HG03378 (cell line): Measurements from ENCODE around the gene CLASRP.
A peak's percentile ranks its signal among the peaks of the same experiment; 100 is the strongest.

Experiments used
- ATAC-seq: cut with Tn5 transposase; IDR thresholded peaks from one replicate; pipeline ENCODE4 v1.9.1; 2021; ENCODE audit warnings: mild to moderate bottlenecking, moderate library complexity; ENCODE audit not compliant: unreplicated experiment

The CLASRP gene

GRCh38 chr19:45020071-45020470 is 18.8 kb upstream of the CLASRP start:
- no peak for ATAC-seq

GRCh38 chr19:45021971-45022370 is 16.9 kb upstream of the CLASRP start:
- no peak for ATAC-seq

GRCh38 chr19:45023048-45023447 is 15.8 kb upstream of the CLASRP start:
- no peak for ATAC-seq

GRCh38 chr19:45025264-45025663 is 13.6 kb upstream of the CLASRP start:
- no peak for ATAC-seq

DNA sequence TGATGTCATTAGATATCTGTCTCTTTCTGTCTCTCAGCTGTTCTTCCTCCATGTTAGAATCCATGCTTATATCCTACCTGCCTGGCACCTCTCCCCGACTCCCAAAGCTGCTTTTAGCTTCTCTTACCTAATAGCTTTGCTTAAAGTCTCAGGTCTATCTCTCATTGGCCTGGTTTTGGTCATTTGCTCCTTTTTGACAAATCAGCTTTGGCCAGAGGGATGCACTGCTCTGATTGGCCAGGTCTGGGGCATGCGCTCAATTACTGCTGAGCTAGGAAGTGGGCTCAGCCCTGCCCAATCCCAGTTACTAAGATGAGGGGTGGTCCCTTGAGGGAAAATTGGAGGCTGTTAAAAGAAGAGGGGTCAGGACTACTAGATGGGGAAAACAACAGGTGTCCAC is 11.5 kb upstream of the CLASRP start:
- no peak for ATAC-seq

DNA sequence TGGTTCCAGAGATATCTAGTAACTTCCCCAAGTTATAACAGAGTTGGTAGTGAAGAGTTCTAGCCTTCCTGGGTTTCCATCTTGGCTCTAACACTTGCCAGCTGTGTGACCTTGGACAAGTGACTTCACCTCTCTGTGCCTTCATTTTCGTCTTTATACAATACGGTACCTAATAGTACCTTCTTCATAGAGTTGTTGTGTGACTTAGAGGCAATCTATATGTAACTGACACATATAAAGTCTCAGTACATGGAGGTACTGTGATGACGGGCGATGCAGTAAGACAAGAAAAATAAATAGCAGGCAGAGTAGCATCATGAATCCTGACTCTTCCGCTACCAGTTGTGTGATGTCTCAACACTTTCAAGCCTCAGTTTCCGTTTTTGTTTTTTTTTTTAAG is 8.0 kb upstream of the CLASRP start:
- no peak for ATAC-seq

GRCh38 chr19:45032421-45032820 is 6.4 kb upstream of the CLASRP start:
- ATAC-seq = no peak

GRCh38 chr19:45035755-45036154 is 3.1 kb upstream of the CLASRP start:
- no peak for ATAC-seq

DNA sequence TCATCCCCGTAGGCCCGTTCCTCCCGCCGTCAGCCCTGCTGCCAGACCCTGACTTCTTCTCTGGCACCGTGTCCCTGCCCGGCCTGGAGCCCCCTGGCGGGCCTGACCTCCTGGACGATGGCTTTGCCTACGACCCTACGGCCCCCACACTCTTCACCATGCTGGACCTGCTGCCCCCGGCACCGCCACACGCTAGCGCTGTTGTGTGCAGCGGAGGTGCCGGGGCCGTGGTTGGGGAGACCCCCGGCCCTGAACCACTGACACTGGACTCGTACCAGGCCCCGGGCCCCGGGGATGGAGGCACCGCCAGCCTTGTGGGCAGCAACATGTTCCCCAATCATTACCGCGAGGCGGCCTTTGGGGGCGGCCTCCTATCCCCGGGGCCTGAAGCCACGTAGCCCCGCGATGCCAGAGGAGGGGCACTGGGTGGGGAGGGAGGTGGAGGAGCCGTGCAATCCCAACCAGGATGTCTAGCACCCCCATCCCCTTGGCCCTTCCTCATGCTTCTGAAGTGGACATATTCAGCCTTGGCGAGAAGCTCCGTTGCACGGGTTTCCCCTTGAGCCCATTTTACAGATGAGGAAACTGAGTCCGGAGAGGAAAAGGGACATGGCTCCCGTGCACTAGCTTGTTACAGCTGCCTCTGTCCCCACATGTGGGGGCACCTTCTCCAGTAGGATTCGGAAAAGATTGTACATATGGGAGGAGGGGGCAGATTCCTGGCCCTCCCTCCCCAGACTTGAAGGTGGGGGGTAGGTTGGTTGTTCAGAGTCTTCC is 1.3 kb upstream of the CLASRP start:
- no peak for ATAC-seq

DNA sequence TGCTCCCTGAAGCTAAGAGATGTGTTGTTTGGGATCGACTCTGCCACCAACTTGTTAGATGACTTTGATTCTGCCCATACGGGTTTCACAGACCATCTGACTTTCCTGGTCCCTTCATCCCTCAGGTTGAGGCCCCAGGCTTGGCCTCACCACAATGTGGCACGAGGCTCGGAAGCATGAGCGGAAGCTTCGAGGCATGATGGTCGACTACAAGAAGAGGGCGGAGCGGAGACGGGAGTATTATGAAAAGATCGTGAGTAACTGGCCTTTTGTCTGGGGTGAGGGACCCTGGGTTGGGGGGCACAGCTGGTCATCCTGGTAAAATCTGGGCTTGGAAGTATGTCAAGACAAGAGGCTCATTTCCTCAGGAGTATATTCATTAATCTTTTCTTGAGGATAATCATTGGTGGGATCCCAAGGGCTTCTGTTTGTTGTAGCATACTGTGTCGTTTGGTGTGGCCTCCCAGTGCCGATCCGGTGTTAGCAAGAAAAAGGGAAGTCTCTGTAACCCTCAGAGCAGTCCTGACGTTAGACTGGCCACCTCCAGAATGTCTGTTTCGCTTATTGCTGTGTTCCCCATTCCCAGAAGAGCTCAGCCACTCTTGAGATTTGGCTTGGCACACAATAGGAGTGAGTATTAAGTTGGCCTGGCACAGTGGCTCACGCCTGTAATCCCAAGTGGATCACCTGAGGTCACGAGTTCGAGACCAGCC is 1.4 kb downstream of the CLASRP start:
- ATAC-seq = no peak

- ATAC-seq = no peak
These were observed 2.3 kb downstream of the CLASRP start for GRCh38 chr19:45041125-45041524.

DNA sequence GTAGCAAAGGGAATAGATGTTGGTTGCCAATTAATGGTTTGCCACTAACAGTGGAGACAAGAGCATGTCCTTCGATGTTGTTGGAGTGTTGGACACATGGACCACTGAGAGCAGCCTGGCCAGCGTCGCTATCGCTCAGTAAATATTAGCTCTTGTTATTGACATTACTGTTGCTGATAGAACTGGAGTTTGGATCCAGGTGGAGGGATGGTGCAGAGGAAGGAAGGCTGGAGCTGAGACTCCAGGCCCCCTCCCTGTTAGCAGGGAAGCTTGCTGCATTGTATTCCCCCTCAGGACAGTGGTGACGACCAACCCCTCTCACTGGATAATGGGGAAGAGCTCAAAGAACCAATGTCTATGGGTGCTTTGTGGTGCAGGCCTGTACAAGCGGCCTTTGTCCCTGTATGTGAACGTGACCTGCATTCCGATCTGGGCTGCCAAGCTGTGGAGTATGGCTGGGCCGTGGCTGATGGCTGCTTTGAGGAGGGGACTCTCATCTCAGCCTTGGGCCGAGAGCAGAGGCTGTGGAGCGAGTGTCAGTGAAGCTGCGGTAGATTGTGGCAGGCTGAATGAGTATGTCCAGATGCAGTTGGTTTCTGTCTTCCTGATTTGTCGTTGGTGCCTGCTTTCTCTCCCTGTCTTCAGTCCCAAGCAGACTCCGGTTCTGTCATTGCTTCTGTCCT is 7.0 kb downstream of the CLASRP start:
- no peak for ATAC-seq

GRCh38 chr19:45046355-45046754 is 7.5 kb downstream of the CLASRP start:
- no peak for ATAC-seq

- peak; percentile 49 for ATAC-seq
These were observed 8.4 kb downstream of the CLASRP start for GRCh38 chr19:45047188-45047797.

DNA sequence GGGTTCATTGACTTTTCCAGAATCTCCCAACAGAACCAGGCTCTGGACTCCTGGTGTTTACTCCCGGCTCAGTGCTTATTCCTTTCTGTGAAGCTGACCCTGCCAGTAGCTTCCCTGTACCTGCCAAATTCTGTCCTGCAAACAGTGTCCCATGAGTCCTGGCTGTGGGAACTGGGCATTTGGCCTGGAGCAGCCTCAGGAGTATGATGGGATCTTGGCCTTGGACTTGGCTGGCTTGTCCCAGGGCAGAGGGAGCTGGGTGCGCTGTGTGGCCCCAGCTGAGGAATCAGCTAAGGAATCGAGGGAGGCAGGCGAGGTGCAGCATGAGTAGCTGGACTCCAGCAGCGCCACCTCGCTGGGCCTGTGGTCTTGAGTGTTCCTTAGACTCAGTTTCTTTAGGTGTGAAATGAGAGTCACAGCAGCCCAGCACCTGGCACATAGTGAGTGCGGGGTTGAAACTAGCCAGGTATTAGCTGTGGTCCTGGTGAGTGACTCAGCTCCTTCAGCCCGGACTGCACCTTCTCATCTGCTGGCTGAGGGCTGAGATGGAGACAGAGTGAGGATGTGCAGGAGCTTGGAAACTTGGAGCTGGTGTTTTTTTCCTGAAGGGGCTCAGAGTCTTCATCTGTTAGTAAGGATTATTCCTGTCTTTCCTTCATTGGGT is 10.4 kb downstream of the CLASRP start:
- no peak for ATAC-seq

- ATAC-seq = no peak
These were observed 11.2 kb downstream of the CLASRP start for GRCh38 chr19:45050036-45050435.

- ATAC-seq = no peak
These were observed 13.2 kb downstream of the CLASRP start for GRCh38 chr19:45051929-45052579.

- ATAC-seq = no peak
These were observed 18.0 kb downstream of the CLASRP start for GRCh38 chr19:45056831-45057230.

DNA sequence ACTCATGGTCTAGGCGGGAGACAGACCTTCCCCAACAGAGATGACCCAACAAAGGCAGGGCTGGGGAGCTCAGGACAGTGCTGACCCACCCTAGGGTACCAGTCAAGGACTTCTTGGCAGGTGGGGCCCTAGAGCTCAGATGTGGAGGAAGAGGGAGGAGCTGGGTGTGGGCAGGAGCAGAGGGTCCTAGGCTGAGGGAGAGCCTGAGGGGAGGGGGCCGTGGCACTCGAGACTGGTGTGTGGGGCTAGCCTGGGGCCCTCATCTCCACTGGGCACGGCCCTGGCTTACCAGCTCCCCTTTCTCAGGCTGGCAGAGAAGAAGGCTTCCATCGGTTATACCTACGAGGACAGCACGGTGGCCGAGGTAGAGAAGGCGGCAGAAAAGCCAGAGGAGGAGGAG is 18.6 kb downstream of the CLASRP start:
- ATAC-seq = no peak

GRCh38 chr19:45058622-45059159 is 19.8 kb downstream of the CLASRP start:
- no peak for ATAC-seq
